GM21619 (cell line): ENCODE data around the gene CD300A.

Source experiments
- ATAC-seq: cut with Tn5 transposase; IDR thresholded peaks from one replicate; pipeline ENCODE4 v1.9.1; 2021; ENCODE audit not compliant: unreplicated experiment

The CD300A gene

DNA sequence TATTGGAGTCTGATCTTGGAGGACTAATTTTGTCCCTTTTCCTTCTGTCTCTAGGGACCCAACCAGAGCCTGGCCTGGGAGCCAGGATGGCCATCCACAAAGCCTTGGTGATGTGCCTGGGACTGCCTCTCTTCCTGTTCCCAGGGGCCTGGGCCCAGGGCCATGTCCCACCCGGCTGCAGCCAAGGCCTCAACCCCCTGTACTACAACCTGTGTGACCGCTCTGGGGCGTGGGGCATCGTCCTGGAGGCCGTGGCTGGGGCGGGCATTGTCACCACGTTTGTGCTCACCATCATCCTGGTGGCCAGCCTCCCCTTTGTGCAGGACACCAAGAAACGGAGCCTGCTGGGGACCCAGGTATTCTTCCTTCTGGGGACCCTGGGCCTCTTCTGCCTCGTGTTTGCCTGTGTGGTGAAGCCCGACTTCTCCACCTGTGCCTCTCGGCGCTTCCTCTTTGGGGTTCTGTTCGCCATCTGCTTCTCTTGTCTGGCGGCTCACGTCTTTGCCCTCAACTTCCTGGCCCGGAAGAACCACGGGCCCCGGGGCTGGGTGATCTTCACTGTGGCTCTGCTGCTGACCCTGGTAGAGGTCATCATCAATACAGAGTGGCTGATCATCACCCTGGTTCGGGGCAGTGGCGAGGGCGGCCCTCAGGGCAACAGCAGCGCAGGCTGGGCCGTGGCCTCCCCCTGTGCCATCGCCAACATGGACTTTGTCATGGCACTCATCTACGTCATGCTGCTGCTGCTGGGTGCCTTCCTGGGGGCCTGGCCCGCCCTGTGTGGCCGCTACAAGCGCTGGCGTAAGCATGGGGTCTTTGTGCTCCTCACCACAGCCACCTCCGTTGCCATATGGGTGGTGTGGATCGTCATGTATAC is 26.5 kb upstream of the CD300A start:
- ATAC-seq: no peak

GRCh38 chr17:74441537-74441936 is 24.9 kb upstream of the CD300A start:
- no peak for ATAC-seq

- no peak for ATAC-seq
Observed at GRCh38 chr17:74442291-74442669, 24.2 kb upstream of the CD300A start.

DNA sequence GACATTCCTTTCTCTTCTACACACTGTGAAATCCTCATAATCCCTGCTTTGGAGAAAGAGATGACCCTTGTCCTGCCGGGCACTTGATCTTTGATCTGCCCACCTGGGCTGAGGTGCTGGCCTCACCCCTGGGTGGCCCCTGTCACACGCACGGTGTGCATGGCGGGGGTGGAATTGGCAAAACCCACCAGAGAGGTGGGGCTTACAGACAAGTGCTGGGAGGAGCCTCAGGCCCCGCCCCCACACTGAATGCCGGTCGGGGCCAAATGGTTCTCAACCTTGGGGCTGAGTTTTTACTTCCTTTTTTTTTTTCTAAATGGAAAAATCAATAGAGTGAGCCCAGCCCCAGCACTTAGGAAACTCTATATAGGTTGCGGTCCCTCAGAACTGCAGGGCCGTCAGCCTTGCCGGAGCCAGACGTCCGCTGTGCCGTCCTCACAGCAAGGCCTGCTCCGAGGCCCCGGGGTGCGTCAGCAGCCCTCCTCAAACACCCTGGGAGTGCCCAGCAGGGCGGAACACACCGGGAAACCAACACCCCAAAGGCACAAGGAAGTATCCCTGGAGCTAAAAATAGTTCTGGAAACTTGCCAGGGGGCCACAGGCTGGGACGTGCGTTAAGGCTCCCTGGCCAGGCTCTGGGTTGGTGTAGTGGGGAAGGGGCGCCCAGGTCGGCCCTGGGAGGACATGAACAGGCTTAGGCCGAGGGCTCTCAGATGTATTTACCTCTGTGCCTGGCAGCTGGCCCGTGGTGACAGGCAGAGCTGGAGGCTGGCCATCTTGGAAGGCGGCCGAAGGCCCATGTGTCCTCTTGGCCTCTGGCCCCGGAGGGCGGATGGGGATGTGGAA is 23.5 kb upstream of the CD300A start:
- peak; percentile 53 for ATAC-seq

DNA sequence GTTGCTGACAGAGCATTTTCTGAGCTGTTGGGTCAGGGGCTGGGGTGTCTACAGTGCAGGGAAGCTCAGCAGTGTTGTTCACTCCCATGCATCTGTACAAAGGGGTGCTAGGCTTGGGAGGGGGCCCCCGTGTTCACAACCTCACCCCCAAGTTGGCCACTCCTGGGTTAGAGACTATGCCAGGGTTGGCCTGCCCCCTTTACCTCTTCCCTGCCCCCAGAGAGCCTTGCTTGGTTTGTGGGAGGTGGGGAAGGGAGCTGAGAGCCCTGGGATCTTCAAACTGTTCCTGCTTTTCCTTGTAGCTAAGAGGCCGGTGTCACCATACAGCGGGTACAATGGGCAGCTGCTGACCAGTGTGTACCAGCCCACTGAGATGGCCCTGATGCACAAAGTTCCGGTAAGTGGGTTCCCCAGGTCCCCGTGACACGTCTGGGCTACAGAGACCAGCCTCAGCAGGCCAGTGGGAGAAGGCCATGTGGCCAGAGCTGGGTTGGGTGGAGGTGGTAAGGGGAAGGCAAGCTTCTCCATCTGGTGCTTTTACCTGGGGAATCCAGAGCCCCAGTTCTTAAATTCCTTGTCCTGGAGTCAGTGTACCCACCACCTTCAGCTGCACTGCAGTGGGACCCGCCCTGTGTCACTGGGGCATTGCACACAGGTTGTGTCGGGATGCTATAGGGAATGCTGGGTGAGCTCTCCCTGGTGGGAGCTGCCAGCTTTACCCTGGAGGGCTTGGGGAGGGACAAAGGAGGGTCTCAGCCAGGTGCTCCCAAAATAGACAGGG is 22.7 kb upstream of the CD300A start:
- no peak for ATAC-seq

- no peak for ATAC-seq
Observed at GRCh38 chr17:74444406-74444805, 22.0 kb upstream of the CD300A start.

DNA sequence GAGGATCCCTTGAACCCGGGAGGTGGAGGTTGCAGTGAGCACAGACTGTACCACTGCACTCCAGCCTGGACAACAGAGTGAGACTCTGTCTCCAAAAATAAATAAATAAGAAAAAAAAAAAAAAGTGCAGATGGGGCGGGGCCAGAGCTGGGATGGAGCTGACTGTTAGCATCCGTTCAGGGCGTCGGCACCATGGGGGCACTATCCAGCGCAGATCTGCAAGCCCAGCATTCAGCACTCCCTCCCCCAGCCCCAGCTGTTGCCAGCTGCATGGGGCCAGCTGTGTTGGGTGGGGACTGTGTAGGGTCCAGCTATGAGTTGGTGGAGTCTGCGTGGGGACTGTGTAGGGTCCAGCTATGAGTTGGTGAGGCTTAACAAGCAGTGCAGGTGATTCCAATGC is 21.3 kb upstream of the CD300A start:
- no peak for ATAC-seq

GRCh38 chr17:74446551-74447500 is 19.6 kb upstream of the CD300A start:
- ATAC-seq: peak; percentile 54

GRCh38 chr17:74447628-74448159 is 18.7 kb upstream of the CD300A start:
- ATAC-seq: no peak

- ATAC-seq: no peak
Observed at GRCh38 chr17:74448756-74449155, 17.7 kb upstream of the CD300A start.

- ATAC-seq: no peak
Observed at GRCh38 chr17:74449306-74449705, 17.1 kb upstream of the CD300A start.

DNA sequence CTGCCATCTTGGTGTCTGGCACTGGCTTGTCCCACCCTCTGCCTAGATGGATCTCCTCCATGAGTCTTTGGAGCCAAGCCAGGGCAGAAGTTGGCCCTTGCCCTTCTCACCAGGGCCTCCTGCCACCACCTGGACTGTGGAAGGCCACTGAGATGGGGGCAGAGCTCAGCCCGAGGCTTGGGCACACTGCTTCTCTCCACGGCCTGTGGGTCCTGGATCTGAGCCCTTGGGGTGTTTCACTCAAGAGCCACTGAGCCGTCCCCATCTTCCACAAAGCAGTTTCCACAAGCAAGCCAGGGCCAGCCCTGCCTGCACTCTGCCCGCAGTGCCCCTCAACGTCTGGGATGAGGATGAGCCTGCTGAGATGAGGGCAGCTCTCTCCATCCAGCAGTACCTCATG is 16.7 kb upstream of the CD300A start:
- no peak for ATAC-seq

- no peak for ATAC-seq
Observed at GRCh38 chr17:74450231-74450630, 16.2 kb upstream of the CD300A start.

GRCh38 chr17:74450925-74451403 is 15.5 kb upstream of the CD300A start:
- no peak for ATAC-seq

DNA sequence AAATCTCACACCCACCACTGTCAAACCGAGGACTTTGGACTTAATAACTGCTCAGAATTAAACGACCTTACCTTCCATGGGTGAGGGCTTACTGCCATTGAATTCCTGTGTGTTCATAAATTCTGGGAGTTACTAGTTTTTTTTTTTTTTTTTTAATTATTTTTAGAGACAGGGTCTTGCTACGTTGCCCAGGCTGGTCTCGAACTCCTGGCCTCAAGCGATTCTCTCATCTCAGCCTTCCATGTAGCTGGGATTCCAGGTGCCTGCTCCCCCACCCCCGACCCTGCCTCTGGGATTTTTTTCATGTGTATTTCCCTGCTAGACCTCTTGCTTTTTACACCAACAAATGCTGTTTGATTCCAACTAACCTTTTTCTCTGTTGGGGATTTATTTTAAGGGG is 14.9 kb upstream of the CD300A start:
- no peak for ATAC-seq

- no peak for ATAC-seq
Observed at GRCh38 chr17:74452033-74452840, 14.2 kb upstream of the CD300A start.

DNA sequence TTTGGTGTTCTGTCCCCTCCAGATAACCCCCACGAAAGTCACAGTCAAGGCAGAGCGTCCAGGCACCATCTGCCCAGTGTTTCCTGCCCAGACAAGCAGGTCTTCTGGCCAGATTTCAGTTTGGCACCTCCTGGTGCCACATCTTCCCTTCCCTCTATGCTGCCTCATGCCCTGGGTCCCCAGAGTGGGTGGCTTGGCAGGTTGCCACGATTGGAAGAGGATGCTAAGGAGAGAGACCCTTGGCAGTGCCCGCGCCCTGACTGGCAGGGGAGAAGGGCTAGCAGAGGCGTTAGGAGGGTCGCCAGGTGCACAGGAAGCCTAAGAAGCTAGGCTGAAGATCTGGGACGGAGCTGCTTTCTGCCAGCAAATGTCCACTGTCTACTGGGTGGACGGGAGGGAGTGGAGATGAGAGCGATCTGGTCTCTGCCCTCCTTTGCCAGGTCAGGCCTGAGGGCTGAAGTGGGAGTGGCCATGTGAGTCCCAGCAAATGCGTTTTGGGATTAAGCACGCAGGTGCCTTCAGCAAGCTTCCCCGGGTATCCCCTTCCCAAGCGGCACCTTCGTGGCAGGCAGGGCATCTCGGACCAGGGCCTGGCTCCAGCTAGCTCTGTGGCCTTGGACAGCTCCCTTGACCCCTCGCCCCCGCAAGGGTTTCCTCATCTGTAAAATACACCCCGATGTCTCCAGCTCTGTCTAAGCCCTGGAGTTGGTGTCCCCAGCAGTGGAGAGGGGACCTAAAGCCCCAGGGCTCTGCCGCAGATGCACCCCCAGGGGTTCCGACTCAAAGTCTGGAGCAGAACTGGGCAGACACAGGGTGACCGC is 13.4 kb upstream of the CD300A start:
- no peak for ATAC-seq

DNA sequence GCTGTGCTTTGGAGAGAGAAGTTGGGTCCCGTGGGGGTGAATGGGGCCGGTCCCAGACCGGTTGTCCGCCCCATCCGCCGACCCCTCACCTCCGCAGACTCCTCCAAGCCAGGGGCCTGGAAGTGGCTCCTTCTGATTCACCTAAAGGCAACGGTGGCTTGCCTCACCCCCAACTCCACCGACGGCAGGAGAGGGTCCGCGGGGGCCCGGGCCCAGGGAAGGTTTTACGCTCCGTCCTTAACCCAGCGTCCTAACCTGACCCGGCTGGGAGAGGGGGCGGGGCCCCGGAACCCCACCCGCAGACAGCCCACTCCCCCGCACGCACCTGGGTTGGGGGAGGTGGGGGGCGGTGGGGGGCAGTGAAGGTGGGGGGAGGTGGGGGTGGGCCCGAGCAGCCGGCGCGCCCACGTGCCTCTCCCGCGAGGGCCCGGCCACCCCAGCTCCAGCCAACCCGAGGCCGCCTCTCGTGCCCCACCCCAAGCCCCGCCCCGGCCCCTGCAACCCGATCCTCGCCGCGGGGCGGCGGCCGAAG is 12.7 kb upstream of the CD300A start:
- ATAC-seq: peak; percentile 85
